ENCODE results near the gene ABL2.
"Not testable (repeated sequence)": the region's sequence is repeated elsewhere in the genome, so short reads cannot be mapped to it uniquely, and the experiment has no call there.

The ABL2 gene

DNA sequence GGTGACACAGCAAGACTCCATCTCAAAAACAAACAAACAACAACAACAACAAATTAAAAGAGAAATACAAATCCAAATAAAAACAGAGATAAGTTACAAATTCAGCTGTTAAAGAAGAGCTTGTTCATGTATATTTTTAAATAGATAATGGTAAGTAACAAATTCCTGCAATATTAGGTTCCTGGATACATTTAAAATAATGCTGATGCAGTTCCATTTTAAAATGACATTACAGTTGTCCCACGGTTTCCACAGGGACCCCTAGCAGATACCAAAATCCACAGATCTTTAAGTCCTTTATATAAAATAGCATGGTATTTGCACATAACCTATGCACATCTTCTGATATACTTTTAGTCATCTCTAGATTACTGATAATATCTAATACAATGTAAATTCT is 61.5 kb downstream of the ABL2 start:
- DNase-seq, result no peak

GRCh38 chr1:179167418-179167777 is 62.1 kb downstream of the ABL2 start:
- DNase-seq, result no peak

DNA sequence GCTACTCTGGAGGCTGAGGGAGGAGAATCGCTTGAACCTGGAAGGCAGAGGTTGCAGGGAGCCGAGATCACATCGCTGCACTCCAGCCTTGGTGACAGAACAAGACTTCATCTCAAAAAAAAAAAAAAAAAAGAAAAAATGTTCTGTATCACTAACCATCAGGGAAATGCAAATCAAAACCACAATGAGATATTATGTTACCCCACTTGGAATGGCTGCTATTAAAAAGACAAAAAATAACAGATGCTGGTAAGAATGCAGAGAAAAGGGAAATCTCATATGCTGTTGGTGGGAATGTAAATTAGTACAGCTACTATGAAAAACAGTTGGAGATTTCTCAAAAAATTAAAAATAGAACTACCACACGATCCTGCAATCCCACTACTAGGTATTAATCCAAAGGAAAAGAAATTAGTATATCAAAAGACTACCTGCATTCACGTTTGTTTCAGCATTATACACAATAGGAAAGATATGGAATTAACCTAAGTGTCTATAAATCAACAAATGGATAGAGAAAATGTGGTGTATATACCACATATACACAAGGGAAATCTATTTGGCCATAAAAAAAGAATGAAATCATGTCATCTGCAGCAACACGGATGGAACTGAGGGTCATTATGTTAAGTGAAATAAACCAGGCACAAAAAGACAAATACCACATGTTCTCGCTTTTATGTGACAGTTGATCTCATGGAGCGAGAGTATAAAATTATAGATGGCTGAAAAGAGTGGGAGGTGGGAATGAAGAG is 62.6 kb downstream of the ABL2 start:
- DNase-seq, result peak; percentile 92

- peak; percentile 18 for DNase-seq
Measured at GRCh38 chr1:179164494-179164893, 65.0 kb downstream of the ABL2 start.

DNA sequence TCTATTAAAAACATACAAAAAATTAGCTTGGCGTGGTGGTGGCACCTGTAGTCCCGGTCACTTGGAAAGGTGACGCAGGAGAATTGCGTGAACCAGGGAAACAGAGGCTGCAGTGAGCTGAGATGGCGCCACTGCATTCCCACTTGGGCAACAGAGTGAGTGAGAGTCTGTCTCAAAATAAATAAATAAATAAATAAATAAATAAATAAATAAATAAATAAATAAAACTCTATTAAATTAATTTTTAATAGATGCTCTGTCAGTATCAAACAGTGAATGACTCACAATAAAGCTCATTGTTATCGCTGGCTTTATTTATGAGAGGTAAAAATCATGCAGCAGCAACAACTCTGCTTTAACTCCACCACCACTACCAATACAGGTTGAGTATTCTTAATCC is 72.8 kb downstream of the ABL2 start:
- DNase-seq, result no peak

GRCh38 chr1:179156026-179156425 is 73.5 kb downstream of the ABL2 start:
- no peak for DNase-seq

DNA sequence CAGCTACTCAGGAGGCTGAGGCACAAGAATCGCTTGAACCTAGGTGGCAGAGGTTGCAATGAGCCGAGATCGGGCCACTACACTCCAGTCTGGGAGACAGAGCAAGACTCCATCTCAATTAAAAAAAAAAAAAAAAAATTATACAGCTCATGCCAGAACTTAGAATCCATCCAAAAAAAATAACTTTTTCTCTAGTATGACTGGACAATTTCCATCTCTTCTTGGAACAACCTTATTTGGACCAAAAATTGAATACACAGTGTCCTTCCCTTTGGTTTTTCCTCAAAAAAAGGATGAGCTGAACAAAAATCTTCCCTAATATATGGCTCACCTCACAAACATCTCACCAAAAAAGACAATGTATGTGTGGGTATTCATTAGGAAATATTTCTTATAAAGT is 73.9 kb downstream of the ABL2 start:
- DNase-seq, result no peak

- no peak for DNase-seq
Measured at GRCh38 chr1:179154437-179154836, 75.0 kb downstream of the ABL2 start.

- no peak for DNase-seq
Measured at GRCh38 chr1:179153217-179153616, 76.3 kb downstream of the ABL2 start.

DNA sequence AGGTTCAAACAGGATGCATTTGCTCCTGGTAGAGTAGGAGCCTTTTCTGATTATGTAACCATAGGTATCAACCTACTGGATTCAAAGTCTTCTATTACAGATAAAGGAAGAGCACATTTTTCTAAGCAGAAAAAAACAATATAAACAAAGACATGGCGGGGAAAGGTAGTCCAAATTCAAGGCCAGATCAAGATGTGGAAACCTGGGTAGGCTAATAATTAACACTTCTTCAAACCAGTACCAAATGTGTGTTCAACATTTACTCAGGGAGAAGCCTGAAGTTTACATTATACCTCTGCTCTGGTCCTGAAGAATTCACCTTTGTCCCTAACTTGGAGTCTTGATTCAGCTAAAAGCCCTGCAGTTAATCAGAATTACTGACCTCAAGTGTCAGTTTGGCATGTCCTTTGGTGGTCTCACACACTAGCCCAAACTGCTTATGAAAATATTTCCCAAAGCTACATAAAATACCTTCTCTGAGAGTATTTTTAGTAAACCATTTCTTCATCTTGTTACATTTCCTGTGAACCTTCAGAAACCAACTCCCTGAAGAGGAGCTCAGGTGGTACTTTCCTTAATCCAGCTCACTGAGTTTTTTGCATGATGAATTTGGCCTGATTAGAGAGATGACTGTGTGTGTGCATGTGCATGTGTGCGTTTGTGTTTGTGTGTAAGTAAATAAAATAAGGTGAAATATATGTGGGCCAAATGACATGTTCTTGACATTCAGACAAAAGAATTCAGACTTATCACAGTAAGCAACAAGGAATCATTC is 77.4 kb downstream of the ABL2 start:
- no peak for DNase-seq

DNA sequence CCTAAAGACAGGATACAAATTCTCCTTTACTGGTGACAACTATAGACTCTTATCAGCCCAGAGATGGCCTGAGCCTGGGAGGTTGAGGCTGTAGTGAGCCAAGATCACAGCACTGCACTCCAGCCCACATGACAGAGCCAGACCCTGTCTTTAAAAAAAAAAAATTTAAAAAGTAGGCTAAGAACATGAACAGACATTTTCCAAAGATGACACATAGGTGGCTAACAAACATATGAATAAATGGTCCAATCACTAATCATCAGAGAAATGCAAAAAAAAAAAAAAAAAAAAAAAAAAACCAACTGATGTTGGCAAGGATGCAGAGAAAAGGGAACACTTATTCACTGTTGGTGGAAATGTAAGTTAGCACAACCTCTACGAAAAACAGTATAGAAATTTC is 82.6 kb downstream of the ABL2 start:
- DNase-seq, result no peak

DNA sequence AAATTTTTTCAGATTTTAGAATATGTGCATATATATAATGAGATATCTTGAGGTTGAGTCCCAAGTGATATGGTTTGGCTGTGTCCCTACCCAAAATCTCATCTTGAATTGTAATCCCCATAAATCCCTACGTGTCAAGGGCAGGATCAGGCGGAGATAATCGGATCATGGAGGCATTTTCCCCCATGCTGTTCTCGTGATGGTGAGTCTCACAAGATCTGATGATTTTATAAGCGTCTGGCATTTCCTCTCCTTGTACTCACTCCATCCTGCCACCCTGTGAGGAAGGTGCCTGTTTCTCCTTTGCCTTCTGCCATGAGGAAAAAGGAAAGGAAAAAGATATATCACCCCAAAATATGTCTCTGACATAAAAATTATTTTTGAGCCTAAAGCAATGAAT is 83.0 kb downstream of the ABL2 start:
- DNase-seq, result no peak

- DNase-seq, result no peak
Measured at GRCh38 chr1:179145521-179145920, 84.0 kb downstream of the ABL2 start.

DNA sequence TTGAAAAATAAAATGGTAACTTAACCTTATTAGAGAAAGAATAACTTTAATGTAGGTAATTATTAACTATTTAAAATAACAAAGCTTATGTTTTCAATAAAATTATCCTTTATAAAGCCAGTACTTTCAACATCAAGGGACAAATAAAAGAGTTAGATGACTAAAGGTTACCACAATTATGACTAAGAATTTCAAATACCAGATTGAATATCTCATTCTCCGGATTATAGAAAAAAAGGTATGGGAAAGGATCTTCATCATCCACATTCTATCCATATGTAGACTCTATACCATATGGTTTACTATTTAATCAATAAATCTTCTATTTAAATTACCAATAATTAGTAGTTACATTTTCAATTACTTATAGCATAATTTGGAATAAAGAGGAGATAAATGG is 84.9 kb downstream of the ABL2 start:
- no peak for DNase-seq

DNA sequence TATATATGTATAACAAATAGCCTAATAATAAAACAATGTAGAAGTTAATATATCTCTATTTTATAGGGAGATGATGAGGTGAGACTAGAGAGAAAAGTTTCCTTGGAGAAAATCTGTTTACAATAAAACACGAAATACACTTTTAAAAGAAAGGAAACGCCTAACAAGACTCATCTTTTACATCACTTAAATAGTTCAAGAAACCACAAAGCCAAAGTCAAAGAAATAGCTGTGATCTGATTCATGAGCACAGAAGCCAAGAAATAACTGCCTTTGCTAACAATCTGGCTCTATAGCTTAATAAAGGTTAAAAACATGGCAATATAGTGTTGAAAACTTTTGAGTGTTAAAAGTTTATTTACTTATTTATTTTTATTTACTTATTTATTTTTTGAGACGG is 86.2 kb downstream of the ABL2 start:
- no peak for DNase-seq

- DNase-seq, result no peak
Measured at GRCh38 chr1:179142889-179143299, 86.6 kb downstream of the ABL2 start.

GRCh38 chr1:179141592-179142251 is 87.8 kb downstream of the ABL2 start:
- no peak for DNase-seq

DNA sequence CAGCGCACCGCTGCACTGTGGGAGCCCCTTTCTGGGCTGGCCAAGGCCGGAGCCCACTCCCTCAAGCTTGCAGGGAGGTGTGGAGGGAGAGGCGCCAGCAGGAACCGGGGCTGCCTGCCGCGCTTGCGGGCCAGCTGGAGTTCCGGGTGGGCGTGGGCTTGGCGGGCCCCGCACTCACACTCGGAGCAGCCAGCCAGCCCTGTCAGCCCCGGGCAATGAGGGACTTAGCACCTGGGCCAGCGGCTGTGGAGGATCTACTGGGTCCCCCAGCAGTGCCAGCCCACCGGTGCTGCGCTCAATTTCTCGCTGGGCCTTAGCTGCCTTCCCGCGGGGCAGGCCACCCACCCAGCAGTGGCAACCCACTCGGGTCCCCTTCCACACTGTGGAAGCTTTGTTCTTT is 90.7 kb downstream of the ABL2 start:
- DNase-seq, result not testable (repeated sequence)

GRCh38 chr1:179137617-179138255 is 91.7 kb downstream of the ABL2 start:
- DNase-seq, result no peak

- DNase-seq, result not testable (repeated sequence)
Measured at GRCh38 chr1:179135707-179136106, 93.8 kb downstream of the ABL2 start.

DNA sequence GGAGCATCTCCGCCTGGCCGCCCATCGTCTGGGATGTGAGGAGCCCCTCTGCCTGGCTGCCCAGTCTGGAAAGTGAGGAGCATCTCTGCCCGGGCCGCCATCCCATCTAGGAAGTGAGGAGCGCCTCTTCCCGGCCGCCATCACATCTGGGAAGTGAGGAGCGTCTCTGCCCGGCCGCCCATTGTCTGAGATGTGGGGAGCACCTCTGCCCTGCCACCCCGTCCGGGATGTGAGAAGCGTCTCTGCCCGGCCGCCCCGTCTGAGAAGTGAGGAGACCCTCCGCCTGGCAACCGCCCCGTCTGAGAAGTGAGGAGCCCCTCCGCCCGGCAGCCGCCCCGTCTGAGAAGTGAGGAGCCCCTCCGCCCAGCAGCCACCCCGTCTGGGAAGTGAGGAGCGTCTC is 94.3 kb downstream of the ABL2 start:
- not testable (repeated sequence) for DNase-seq

DNA sequence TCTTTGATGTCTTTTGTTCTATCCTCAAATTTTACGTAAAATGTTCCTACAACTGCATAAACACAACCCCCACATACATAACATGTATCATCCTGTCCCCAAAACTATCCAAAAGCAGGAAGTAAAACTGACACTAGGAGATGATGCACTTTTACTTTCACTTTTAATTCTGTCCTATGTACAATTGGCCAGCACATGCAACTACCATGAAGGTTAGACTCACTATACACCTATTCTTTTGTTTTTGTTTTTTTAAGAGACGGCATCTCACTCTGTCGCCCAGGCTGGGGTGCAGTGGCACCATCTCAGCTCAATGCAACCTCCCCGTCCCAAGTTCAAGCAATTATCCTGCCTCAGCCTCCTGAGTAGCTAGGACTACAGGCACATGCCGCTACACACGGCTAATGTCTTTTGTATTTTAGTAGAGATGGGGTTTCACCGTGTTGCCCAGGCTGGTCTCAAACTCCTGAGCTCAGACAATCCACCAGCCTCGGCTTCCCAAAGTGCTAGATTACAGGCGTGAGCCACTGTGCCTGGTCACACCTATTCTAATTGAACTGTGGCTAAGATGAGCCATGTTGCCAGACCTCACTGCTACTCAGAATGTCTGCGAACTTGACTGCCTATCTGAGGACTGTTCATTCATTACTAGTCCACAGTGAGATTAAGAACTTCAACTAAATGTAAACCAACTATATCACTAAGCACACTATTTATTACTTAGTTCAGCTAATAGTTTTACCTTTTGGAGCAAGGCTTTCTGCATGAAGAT is 99.6 kb downstream of the ABL2 start:
- no peak for DNase-seq

DNA sequence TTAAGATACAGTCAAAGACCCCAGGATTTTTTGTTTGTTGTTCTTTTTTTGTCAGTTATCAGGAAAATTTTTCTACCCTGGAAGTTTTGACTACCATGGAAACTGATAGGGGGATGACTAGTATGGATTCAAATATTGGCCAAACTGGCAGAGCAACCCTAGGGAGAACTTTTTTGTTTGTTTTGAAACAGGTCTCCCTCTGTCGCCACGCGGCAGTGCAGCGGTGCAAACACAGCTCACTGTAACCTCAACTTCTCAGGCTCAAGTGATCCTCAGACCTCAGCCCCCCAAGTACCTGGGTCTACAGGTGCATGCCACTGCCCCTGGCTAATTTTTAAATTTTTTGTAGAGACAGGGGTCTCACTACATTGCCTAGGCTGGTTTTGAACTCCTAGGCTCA is 101.0 kb downstream of the ABL2 start:
- DNase-seq, result no peak

Measured in NCI-H2171 treated with DMSO at 0.1 percent for 48 hours (cell line).